Lower lobe of right lung (tissue), 2 donors: ENCODE data around the gene ZFAND3. TPM values are rescaled to one million over a fixed set of nuclear protein-coding genes. Genes with fewer than 3 reads are reported as not detected.
A peak's percentile ranks its signal among the peaks of the same experiment; 100 is the strongest.

ENCODE experiments used
- ATAC-seq, 2 donors: fragments of 200-7000 bp; cut with Tn5 transposase; one replicate each; pipeline ENCODE4 v1.9.1; 2020 to 2022; ENCODE audit warnings: mild to moderate bottlenecking in 2 of 2, moderate library complexity in 2 of 2
- DNase-seq: peaks from one replicate; pipeline ENCODE4 v3.0.0-alpha.2; 2020
- H3K27ac ChIP-seq: fragments of 200-600 bp; one replicate; pipeline ENCODE4 v1.8.0; 2022
- H3K27me3 ChIP-seq: fragments of 200-600 bp; one replicate; pipeline ENCODE4 v1.8.0; 2022; ENCODE audit warnings: low read depth
- H3K36me3 ChIP-seq: fragments of 200-600 bp; one replicate; pipeline ENCODE4 v1.8.0; 2022; ENCODE audit warnings: mild to moderate bottlenecking
- H3K4me1 ChIP-seq: fragments of 200-600 bp; one replicate; pipeline ENCODE4 v1.8.0; 2022
- H3K4me3 ChIP-seq: fragments of 200-600 bp; one replicate; pipeline ENCODE4 v1.8.0; 2022; ENCODE audit warnings: mild to moderate bottlenecking
- H3K9me3 ChIP-seq: fragments of 200-600 bp; one replicate; pipeline ENCODE4 v1.8.0; 2022
- CTCF ChIP-seq: fragments of 200-600 bp; IDR thresholded peaks from one replicate; pipeline ENCODE4 v1.8.0; 2022; ENCODE audit warnings: antibody characterized with exemption, mild to moderate bottlenecking
- intact Hi-C: fragments of 100-400 bp; cut with DNase I; formaldehyde crosslinking; loops from one replicate; pipeline ENCODE4 v1.11.0; 2022
- total RNA-seq: library from RNA; stranded (reverse); fragmentation: NEBNext Ultra II Directional; extraction: Animal tissue kit (Norgen Biotek cat#: 25700); gene quantifications from one replicate; pipeline ENCODE4 v1.2.1, GENCODE V29; 2021
- donor health status: DM: no; HTN: yes; CAD: no; lungs with severe emphysema.

ZFAND3 gene
- total RNA-seq, 1 donor from 2014 or later = 83.3 TPM

- no peak for DNase-seq
- H3K27ac ChIP-seq = no peak overlapping the region
- H3K36me3 ChIP-seq = no peaks in the 10 kb centered on the region
- no peak for TF ChIP-seq CTCF
- H3K4me1 ChIP-seq = peaks cover 8% of the 10 kb centered on the region
- intact Hi-C loops = no loop called here
- H3K4me3 ChIP-seq = no peak overlapping the region
- H3K27me3 ChIP-seq = no peaks in the 10 kb centered on the region
- no peaks in the 10 kb centered on the region for H3K9me3 ChIP-seq
- peak; percentile 76 to 77 for ATAC-seq
Measured at GRCh38 chr6:38133932-38134703, 314.6 kb downstream of the ZFAND3 start.

- no peak for TF ChIP-seq CTCF
- ATAC-seq (peak; percentile 34 to 42), DNase-seq (no peak)
- Histone ChIP-seq H3K27ac (no peak overlapping the region), H3K4me1 (peaks cover 8% of the 10 kb centered on the region), H3K36me3 (no peaks in the 10 kb centered on the region), H3K9me3 (no peaks in the 10 kb centered on the region), H3K4me3 (no peak overlapping the region), H3K27me3 (no peaks in the 10 kb centered on the region)
- intact Hi-C loops = no loop called here
Measured at GRCh38 chr6:38134704-38135088, 315.2 kb downstream of the ZFAND3 start.

- ATAC-seq (no peak), DNase-seq (no peak)
- TF ChIP-seq CTCF = no peak
- H3K9me3 ChIP-seq = no peaks in the 10 kb centered on the region
- H3K27ac ChIP-seq = no peak overlapping the region
- H3K4me3 ChIP-seq = no peak overlapping the region
- no peaks in the 10 kb centered on the region for H3K27me3 ChIP-seq
- no peaks in the 10 kb centered on the region for H3K36me3 ChIP-seq
- H3K4me1 ChIP-seq = peaks cover 8% of the 10 kb centered on the region
- intact Hi-C loops = no loop called here
Measured at GRCh38 chr6:38136547-38136946, 317.0 kb downstream of the ZFAND3 start.

- intact Hi-C loops = no loop called here
- no peak for TF ChIP-seq CTCF
- Histone ChIP-seq H3K36me3 (peaks cover 6% of the 10 kb centered on the region), H3K27me3 (no peaks in the 10 kb centered on the region), H3K27ac (no peak overlapping the region), H3K4me1 (peaks cover 10% of the 10 kb centered on the region), H3K9me3 (no peaks in the 10 kb centered on the region), H3K4me3 (no peak overlapping the region)
- DNase-seq (no peak), ATAC-seq (no peak)
Measured at GRCh38 chr6:38137608-38138265, 318.2 kb downstream of the ZFAND3 start.

GRCh38 chr6:38138374-38138773, 318.8 kb downstream of the ZFAND3 start:
- no peak for TF ChIP-seq CTCF
- intact Hi-C loops = no loop called here
- DNase-seq = no peak
- H3K36me3 ChIP-seq = peaks cover 6% of the 10 kb centered on the region
- no peak overlapping the region for H3K4me3 ChIP-seq
- no peak for ATAC-seq
- H3K27me3 ChIP-seq = no peaks in the 10 kb centered on the region
- H3K9me3 ChIP-seq = no peaks in the 10 kb centered on the region
- H3K4me1 ChIP-seq = peaks cover 16% of the 10 kb centered on the region
- H3K27ac ChIP-seq = no peak overlapping the region
